Esophagus muscularis mucosa (tissue), 4 donors: ENCODE results near the gene CNOT6.

Experiments used
- CTCF ChIP-seq, 3 experiments: fragments of 200-600 bp in 2 of 3; fragments of 450-650 bp in 1 of 3; sonication (generic) in 2 of 3; IDR thresholded peaks; one replicate each; pipeline ENCODE4 v1.5.1; 2017 to 2019; ENCODE audit warnings: antibody characterized with exemption in 3 of 3, mild to moderate bottlenecking in 2 of 3, moderate library complexity in 1 of 3
- EP300 ChIP-seq: sonication (generic); formaldehyde crosslinking; IDR thresholded peaks from one replicate; pipeline ENCODE4 v1.6.1; 2017; ENCODE audit warnings: antibody characterized with exemption
- POLR2A ChIP-seq: fragments of 450-650 bp; IDR thresholded peaks from one replicate; pipeline ENCODE4 v1.6.1; 2017; ENCODE audit warnings: antibody characterized with exemption, moderate library complexity, mild to moderate bottlenecking, low read depth
- POLR2AphosphoS5 ChIP-seq, 2 donors: sonication (generic); formaldehyde crosslinking; IDR thresholded peaks; one replicate each; pipeline ENCODE4 v1.6.1; 2017; ENCODE audit warnings: antibody characterized with exemption in 2 of 2

GRCh38 chr5:180623411-180623834, 129.2 kb downstream of the CNOT6 start:
- TF ChIP-seq CTCF (IDR thresholded peaks at IDR 0.05) (no peak), EP300 (no peak), POLR2A (no peak), POLR2AphosphoS5 (IDR thresholded peaks at IDR 0.05) (no peak)
